GM23248 (cell line): ENCODE data around the gene KCND2.

Experiments
- EZH2 ChIP-seq: fragments of 200-600 bp; sonication (generic); IDR thresholded peaks from 2 replicates; pipeline ENCODE4 v1.6.1; 2018; ENCODE audit warnings: antibody characterized with exemption, mild to moderate bottlenecking; ENCODE audit not compliant: insufficient read depth, poor library complexity, severe bottlenecking
- EZH2phosphoT487 ChIP-seq: fragments of 200-600 bp; sonication (generic); IDR thresholded peaks from 2 replicates; pipeline ENCODE4 v1.6.1; 2018; ENCODE audit warnings: antibody characterized with exemption, moderate library complexity, mild to moderate bottlenecking, low read depth; ENCODE audit not compliant: insufficient read depth

GRCh38 chr7:120677535-120677934, 404.6 kb downstream of the KCND2 start:
- TF ChIP-seq EZH2 (no peak), EZH2phosphoT487 (no peak)
